ENCODE results near the gene DMGDH.

The DMGDH gene

DNA sequence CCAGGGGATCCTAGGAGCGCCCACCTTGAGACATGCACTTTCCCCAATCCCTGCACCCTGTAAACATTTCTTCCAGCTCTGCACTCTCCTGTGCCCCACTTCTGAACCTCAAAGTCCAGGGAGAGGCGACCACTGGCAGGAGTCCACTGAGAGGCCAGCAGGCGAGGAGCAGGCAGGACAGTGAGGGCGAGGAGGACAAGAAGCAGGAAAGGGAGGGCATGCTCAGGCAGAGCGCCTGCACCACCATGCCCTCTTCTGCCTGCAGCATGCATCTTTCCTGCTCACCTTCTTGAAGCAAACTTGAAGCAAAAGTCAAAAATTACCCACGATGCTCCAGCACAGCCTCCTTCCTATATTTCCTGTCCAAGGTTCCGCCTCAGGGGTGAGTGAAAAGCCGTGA lies 94.4 kb downstream of the DMGDH start:
- no peak overlapping the region for H3K27ac ChIP-seq (ENCODE audit: low read length)
- H3K4me3 ChIP-seq (ENCODE audit: low read length in 2 of 2): no peak overlapping the region
- no peaks in the 10 kb centered on the region for H3K27me3 ChIP-seq (ENCODE audit: control insufficient read depth in 1 of 2, insufficient read depth in 2 of 2, low read length in 2 of 2)
- H3K4me1 ChIP-seq (ENCODE audit: control insufficient read depth, insufficient read depth, low read length): peaks cover 21% of the 10 kb centered on the region
- no peak overlapping the region for H3K9ac ChIP-seq (ENCODE audit: low read length in 2 of 2)
- no peaks in the 10 kb centered on the region for H3K9me3 ChIP-seq (ENCODE audit: control insufficient read depth in 2 of 2, low read length in 2 of 2)
- no peaks in the 10 kb centered on the region for H3K36me3 ChIP-seq (ENCODE audit: control insufficient read depth in 2 of 2, insufficient read depth in 2 of 2, low read length in 2 of 2)

DNA sequence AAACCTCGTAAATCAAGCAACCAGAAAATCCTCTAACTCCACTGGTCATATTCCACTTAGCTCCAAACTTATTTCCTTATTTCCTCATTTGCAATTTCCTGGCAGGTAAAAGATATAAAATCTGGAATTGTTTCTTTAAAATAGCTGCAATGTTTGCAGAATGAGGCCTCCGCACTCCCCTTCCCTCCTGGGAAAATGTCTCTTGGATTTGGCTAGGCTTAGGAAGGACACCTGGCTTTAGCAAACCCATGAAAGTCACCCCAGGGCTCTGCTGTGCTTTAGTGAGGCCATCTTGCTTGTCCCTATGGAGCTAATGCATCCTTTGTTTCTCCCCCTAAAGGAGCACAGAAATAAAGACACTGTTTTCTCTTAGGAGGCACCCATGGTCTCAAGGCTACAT lies 94.9 kb downstream of the DMGDH start:
- H3K4me1 ChIP-seq (ENCODE audit: control insufficient read depth, insufficient read depth, low read length): peaks cover 21% of the 10 kb centered on the region
- H3K27ac ChIP-seq (ENCODE audit: low read length): no peak overlapping the region
- H3K9me3 ChIP-seq (ENCODE audit: control insufficient read depth in 2 of 2, low read length in 2 of 2): no peaks in the 10 kb centered on the region
- no peak overlapping the region for H3K9ac ChIP-seq (ENCODE audit: low read length in 2 of 2)
- H3K4me3 ChIP-seq (ENCODE audit: low read length in 2 of 2): no peak overlapping the region
- no peaks in the 10 kb centered on the region for H3K27me3 ChIP-seq (ENCODE audit: control insufficient read depth in 1 of 2, insufficient read depth in 2 of 2, low read length in 2 of 2)
- no peaks in the 10 kb centered on the region for H3K36me3 ChIP-seq (ENCODE audit: control insufficient read depth in 2 of 2, insufficient read depth in 2 of 2, low read length in 2 of 2)

DNA sequence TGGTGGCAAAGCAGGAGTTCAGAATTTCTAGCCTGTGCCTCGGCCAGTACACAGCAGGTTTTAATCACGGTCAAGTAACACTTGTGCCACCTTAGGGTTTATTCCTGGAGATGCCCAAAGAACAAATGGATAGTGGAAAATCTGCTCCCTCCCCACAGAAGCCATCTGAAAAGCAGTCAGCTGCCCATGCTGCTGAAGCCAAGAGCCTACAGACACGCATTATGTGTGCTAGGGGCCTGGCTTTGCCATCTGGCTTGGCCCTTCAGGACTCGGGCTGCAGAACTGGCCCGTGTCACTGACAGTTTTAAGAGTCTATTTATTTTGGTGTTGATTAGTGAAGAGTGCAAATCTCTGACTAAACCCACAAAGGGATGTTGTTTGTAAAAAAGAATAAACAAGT lies 95.5 kb downstream of the DMGDH start:
- Histone ChIP-seq H3K27ac (ENCODE audit: low read length) (peak overlapping the region; percentile 11), H3K4me3 (ENCODE audit: low read length in 2 of 2) (peak overlapping the region in 1 of 2 donors; percentile 15), H3K4me1 (ENCODE audit: control insufficient read depth, insufficient read depth, low read length) (peaks cover 21% of the 10 kb centered on the region), H3K9me3 (ENCODE audit: control insufficient read depth in 2 of 2, low read length in 2 of 2) (no peaks in the 10 kb centered on the region), H3K36me3 (ENCODE audit: control insufficient read depth in 2 of 2, insufficient read depth in 2 of 2, low read length in 2 of 2) (no peaks in the 10 kb centered on the region), H3K9ac (ENCODE audit: low read length in 2 of 2) (no peak overlapping the region), H3K27me3 (ENCODE audit: control insufficient read depth in 1 of 2, insufficient read depth in 2 of 2, low read length in 2 of 2) (no peaks in the 10 kb centered on the region)

DNA sequence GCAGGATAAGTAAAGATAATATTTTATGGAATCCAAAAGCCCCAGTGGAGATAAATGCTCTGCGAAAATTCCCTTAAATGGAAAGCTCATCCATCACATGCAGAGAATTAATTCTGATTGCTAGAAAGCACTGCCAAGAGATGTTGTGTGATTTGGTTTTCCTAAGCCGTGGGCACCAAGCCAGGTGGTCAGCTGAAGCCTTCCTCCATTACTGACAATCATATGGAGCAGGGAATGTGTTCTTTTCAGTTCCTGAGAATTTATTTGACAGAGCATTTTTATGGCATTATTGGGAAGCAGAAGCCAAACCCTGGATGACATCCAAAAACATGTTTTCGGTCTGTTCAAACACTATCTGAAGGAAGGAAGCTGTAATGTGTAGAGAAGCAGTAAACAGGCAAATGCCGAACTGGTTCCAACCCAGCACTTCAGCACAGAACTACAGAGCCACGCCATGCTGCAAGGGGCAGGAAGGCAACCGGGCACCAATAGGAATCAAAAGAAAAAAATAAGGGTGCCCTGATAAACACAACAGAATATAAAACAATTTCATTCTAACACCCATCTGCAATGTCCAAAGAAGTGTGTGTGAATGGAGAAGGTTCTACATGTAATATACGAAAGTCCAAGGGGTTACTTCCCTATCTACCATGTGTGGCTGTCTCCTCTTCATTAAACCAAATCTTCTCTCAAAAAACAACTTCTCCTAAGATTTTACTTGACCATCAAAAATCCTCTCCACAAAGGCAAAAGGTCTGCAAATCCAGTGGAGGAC lies 96.6 kb downstream of the DMGDH start:
- Histone ChIP-seq H3K4me3 (ENCODE audit: low read length in 2 of 2) (peak overlapping the region; percentile 34 to 40), H3K36me3 (ENCODE audit: control insufficient read depth in 2 of 2, insufficient read depth in 2 of 2, low read length in 2 of 2) (no peaks in the 10 kb centered on the region), H3K27ac (ENCODE audit: low read length) (no peak overlapping the region), H3K4me1 (ENCODE audit: control insufficient read depth, insufficient read depth, low read length) (peaks cover 21% of the 10 kb centered on the region), H3K9ac (ENCODE audit: low read length in 2 of 2) (no peak overlapping the region), H3K9me3 (ENCODE audit: control insufficient read depth in 2 of 2, low read length in 2 of 2) (no peaks in the 10 kb centered on the region), H3K27me3 (ENCODE audit: control insufficient read depth in 1 of 2, insufficient read depth in 2 of 2, low read length in 2 of 2) (no peaks in the 10 kb centered on the region)

DNA sequence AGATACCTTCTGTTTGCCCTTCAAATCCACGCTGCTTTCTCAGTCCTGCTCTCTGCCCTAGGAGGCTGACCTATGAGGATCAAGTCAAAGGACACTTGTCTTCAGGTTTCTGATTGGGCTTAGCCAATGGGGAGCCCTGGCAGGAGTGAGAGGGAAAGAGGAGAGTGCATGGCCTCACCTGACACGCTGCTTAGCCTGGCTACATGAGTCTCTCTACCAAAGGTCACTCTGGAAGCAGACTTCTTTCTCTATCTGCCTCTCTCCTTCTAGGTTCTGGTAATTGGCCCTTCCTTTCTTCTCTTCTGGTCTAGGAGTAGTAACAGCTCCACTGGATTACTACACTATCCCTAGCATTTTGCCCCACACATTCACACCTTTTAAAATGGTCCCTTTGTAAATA lies 97.5 kb downstream of the DMGDH start:
- H3K27ac ChIP-seq (ENCODE audit: low read length): no peak overlapping the region
- no peaks in the 10 kb centered on the region for H3K27me3 ChIP-seq (ENCODE audit: control insufficient read depth in 1 of 2, insufficient read depth in 2 of 2, low read length in 2 of 2)
- H3K36me3 ChIP-seq (ENCODE audit: control insufficient read depth in 2 of 2, insufficient read depth in 2 of 2, low read length in 2 of 2): no peaks in the 10 kb centered on the region
- H3K9me3 ChIP-seq (ENCODE audit: control insufficient read depth in 2 of 2, low read length in 2 of 2): no peaks in the 10 kb centered on the region
- H3K9ac ChIP-seq (ENCODE audit: low read length in 2 of 2): no peak overlapping the region
- H3K4me3 ChIP-seq (ENCODE audit: low read length in 2 of 2): no peak overlapping the region
- H3K4me1 ChIP-seq (ENCODE audit: control insufficient read depth, insufficient read depth, low read length): peaks cover 21% of the 10 kb centered on the region

DNA sequence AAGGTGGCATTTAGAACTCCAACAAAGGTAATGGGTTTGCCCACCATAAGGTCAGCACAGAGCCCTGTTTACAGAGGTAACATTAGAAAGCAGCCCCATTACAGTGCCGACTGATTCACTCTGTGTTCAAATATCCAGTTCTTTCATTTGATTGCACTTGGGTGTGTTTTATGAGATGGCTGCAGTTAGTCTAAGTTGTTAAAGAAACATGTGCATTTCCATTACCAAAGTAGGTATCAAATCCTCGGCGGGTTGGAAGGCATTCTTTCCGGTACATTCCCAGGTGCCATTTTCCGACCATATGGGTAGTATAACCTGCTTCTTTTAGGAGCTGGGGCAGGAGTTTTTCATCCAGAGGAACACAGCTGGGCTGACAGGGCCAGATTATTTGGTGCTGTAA lies 100.7 kb downstream of the DMGDH start:
- H3K27ac ChIP-seq (ENCODE audit: low read length): no peak overlapping the region
- H3K9me3 ChIP-seq (ENCODE audit: control insufficient read depth in 2 of 2, low read length in 2 of 2): no peaks in the 10 kb centered on the region
- no peak overlapping the region for H3K9ac ChIP-seq (ENCODE audit: low read length in 2 of 2)
- no peak overlapping the region for H3K4me3 ChIP-seq (ENCODE audit: low read length in 2 of 2)
- no peaks in the 10 kb centered on the region for H3K27me3 ChIP-seq (ENCODE audit: control insufficient read depth in 1 of 2, insufficient read depth in 2 of 2, low read length in 2 of 2)
- no peaks in the 10 kb centered on the region for H3K36me3 ChIP-seq (ENCODE audit: control insufficient read depth in 2 of 2, insufficient read depth in 2 of 2, low read length in 2 of 2)
- H3K4me1 ChIP-seq (ENCODE audit: control insufficient read depth, insufficient read depth, low read length): peaks cover 10% of the 10 kb centered on the region

DNA sequence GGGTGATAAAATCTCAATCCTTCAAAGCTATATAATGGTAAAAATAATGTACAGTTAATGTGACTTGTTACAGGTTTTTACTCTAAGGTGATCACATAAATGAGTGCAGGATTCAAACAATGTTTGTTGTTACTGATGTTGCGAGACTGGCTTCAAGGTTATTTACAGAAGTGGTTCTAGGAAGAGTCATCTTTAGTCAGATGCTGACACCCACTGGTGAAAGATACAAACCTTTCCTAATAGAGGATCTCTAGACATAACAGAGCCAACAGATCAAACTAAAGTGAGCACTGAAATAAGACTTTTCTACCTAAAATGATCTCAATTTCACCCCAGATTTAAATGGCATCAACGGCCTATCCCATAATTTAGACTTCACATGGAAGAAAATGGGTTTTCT lies 104.6 kb downstream of the DMGDH start:
- Histone ChIP-seq H3K9me3 (ENCODE audit: control insufficient read depth in 2 of 2, low read length in 2 of 2) (no peaks in the 10 kb centered on the region), H3K27ac (ENCODE audit: low read length) (no peak overlapping the region), H3K9ac (ENCODE audit: low read length in 2 of 2) (no peak overlapping the region), H3K27me3 (ENCODE audit: control insufficient read depth in 1 of 2, insufficient read depth in 2 of 2, low read length in 2 of 2) (no peaks in the 10 kb centered on the region), H3K4me1 (ENCODE audit: control insufficient read depth, insufficient read depth, low read length) (no peaks in the 10 kb centered on the region), H3K36me3 (ENCODE audit: control insufficient read depth in 2 of 2, insufficient read depth in 2 of 2, low read length in 2 of 2) (peaks cover 0 to 4% of the 10 kb centered on the region in 2 donors), H3K4me3 (ENCODE audit: low read length in 2 of 2) (no peak overlapping the region)

DNA sequence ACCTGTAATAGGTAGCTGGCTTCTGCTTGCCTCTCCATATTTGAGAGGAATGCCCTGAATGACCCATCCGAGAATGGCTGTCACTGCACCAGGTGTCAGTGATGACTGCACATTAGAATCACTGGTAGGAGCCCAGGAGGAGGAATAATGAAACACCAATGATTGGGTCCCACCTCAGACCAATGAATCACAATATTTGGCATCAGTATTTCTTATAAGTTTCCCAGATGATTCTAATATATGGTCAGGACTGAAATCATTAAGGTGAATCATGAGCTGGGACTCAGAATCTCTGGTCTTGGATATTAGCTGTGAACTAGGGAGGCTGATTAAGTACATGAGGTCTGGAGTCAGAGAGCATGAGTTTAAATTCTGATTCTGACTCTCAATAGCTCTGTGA lies 107.7 kb downstream of the DMGDH start:
- peaks cover 0 to 4% of the 10 kb centered on the region in 2 donors for H3K36me3 ChIP-seq (ENCODE audit: control insufficient read depth in 2 of 2, insufficient read depth in 2 of 2, low read length in 2 of 2)
- H3K27ac ChIP-seq (ENCODE audit: low read length): no peak overlapping the region
- H3K4me3 ChIP-seq (ENCODE audit: low read length in 2 of 2): no peak overlapping the region
- H3K27me3 ChIP-seq (ENCODE audit: control insufficient read depth in 1 of 2, insufficient read depth in 2 of 2, low read length in 2 of 2): no peaks in the 10 kb centered on the region
- no peaks in the 10 kb centered on the region for H3K4me1 ChIP-seq (ENCODE audit: control insufficient read depth, insufficient read depth, low read length)
- no peak overlapping the region for H3K9ac ChIP-seq (ENCODE audit: low read length in 2 of 2)
- H3K9me3 ChIP-seq (ENCODE audit: control insufficient read depth in 2 of 2, low read length in 2 of 2): no peaks in the 10 kb centered on the region

DNA sequence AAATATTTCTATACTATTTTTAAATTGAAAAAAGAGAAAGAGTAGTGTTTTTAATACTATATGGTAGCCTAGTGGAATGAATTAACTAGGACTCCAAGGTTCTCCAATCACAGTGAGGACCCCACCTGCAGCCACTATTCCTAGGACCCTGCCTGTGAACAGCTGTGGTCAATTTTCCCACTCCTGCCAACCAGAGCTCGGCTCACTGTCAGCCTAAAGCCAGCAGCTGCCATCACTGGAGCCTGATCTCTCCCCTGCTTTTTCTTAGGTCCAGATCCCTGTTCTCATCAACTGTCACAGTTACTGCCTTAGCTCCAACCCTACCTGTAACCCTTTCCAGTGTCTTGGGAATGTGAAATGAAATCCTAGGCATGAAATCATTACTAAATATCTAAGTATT lies 109.7 kb downstream of the DMGDH start:
- Histone ChIP-seq H3K4me1 (ENCODE audit: control insufficient read depth, insufficient read depth, low read length) (no peaks in the 10 kb centered on the region), H3K27ac (ENCODE audit: low read length) (no peak overlapping the region), H3K9ac (ENCODE audit: low read length in 2 of 2) (no peak overlapping the region), H3K4me3 (ENCODE audit: low read length in 2 of 2) (no peak overlapping the region), H3K36me3 (ENCODE audit: control insufficient read depth in 2 of 2, insufficient read depth in 2 of 2, low read length in 2 of 2) (peaks cover 0 to 4% of the 10 kb centered on the region in 2 donors), H3K27me3 (ENCODE audit: control insufficient read depth in 1 of 2, insufficient read depth in 2 of 2, low read length in 2 of 2) (no peaks in the 10 kb centered on the region), H3K9me3 (ENCODE audit: control insufficient read depth in 2 of 2, low read length in 2 of 2) (no peaks in the 10 kb centered on the region)

DNA sequence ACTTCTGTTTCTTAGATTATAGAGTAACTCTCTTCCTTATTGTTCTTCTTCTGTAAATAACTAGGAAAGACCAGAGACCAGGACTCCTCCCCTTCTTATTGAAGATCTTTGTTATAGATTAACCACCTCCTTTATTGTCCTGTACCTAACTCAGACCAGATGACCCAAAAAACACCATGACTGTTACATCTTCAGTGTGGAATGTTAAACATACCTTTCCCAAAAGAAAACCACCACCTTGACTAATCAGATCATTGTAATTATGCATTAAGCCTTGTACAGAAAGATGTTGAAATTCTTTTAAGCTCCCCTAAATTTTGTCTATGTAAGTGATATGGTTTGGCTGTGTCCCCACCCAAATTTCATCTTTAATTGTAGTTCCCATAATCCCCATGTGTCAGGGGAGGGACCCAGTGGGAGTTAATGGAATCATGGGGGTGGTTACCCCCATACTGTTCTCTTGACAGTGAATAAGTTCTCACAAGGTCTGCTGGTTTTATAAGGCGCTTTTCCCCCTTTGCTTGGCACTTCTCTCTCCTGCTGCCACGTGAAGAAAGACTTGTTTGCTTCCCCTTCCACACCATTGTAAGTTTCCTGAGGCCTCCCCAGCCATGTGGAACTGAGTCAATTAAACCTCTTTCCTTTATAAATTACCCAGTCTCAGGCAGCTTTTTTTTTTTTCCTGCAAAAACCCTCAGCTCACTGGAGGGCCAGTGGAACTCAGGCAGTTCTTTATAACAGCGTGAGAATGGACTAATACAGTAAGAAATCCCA lies 110.6 kb downstream of the DMGDH start:
- Histone ChIP-seq H3K9me3 (ENCODE audit: control insufficient read depth in 2 of 2, low read length in 2 of 2) (no peaks in the 10 kb centered on the region), H3K27me3 (ENCODE audit: control insufficient read depth in 1 of 2, insufficient read depth in 2 of 2, low read length in 2 of 2) (no peaks in the 10 kb centered on the region), H3K4me1 (ENCODE audit: control insufficient read depth, insufficient read depth, low read length) (no peaks in the 10 kb centered on the region), H3K9ac (ENCODE audit: low read length in 2 of 2) (no peak overlapping the region), H3K36me3 (ENCODE audit: control insufficient read depth in 2 of 2, insufficient read depth in 2 of 2, low read length in 2 of 2) (peaks cover 0 to 4% of the 10 kb centered on the region in 2 donors), H3K4me3 (ENCODE audit: low read length in 2 of 2) (no peak overlapping the region), H3K27ac (ENCODE audit: low read length) (no peak overlapping the region)

DNA sequence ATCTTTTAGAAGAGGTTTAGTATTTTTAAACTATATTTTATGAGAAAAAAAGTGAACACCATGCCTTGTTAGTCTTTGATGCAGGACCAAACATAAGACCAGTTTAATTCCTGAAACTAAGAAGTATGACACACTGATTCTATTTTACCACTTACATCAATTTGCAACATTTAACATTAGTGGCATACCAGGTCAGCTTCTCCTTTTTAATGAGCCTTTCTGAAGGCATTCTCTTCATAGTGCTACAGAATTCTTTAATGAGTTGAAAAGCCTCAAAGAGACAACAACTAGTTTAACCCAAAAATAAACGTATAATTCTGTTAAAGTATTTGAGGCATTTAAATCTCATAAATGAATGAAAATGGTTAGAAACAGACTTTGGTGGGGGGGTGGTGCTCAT lies 112.6 kb downstream of the DMGDH start:
- Histone ChIP-seq H3K9ac (ENCODE audit: low read length in 2 of 2) (no peak overlapping the region), H3K9me3 (ENCODE audit: control insufficient read depth in 2 of 2, low read length in 2 of 2) (no peaks in the 10 kb centered on the region), H3K4me3 (ENCODE audit: low read length in 2 of 2) (no peak overlapping the region), H3K27ac (ENCODE audit: low read length) (no peak overlapping the region), H3K27me3 (ENCODE audit: control insufficient read depth in 1 of 2, insufficient read depth in 2 of 2, low read length in 2 of 2) (no peaks in the 10 kb centered on the region), H3K4me1 (ENCODE audit: control insufficient read depth, insufficient read depth, low read length) (no peaks in the 10 kb centered on the region), H3K36me3 (ENCODE audit: control insufficient read depth in 2 of 2, insufficient read depth in 2 of 2, low read length in 2 of 2) (peaks cover 0 to 4% of the 10 kb centered on the region in 2 donors)

All from stomach smooth muscle (tissue), 2 donors.